MCF 10A (cell line): ENCODE data around the gene GGTLC1. TPM values are rescaled to one million over a fixed set of nuclear protein-coding genes. Genes with fewer than 3 reads are reported as not detected.

Experiments
- BruUV-seq: library from RNA; stranded (reverse); fragments of 400-500 nt; replicated peaks from 2 replicates; lab custom pipeline; 2021; lab: Mats Ljungman, UMichigan
- CTCF ChIA-PET: fragments of 300-600 bp; sonication (Branson Sonifier 250); formaldehyde crosslinking; extraction: SDS; loops from one replicate; lab custom pipeline; 2021; ENCODE audit warnings: antibody characterized with exemption, inconsistent platforms; lab: Yijun Ruan, JAX
- POLR2A ChIA-PET: fragments of 300-600, 350-650 bp; sonication (Branson Sonifier 250); formaldehyde crosslinking; extraction: SDS; loops from one replicate; lab custom pipeline; 2020; ENCODE audit warnings: antibody characterized with exemption, inconsistent platforms; lab: Yijun Ruan, JAX
- DNase-seq: peaks from one replicate; pipeline ENCODE4 v3.0.0-alpha.2; 2018; ENCODE audit not compliant: unreplicated experiment
- H3K27ac Mint-ChIP-seq: one replicate; pipeline ENCODE4 v1.8.0; 2022; ENCODE audit warnings: mild to moderate bottlenecking, low read depth, mixed read lengths; ENCODE audit not compliant: unreplicated experiment
- H3K27me3 Mint-ChIP-seq: one replicate; pipeline ENCODE4 v1.8.0; 2022; ENCODE audit warnings: mixed read lengths; ENCODE audit not compliant: insufficient read depth, unreplicated experiment
- H3K36me3 Mint-ChIP-seq: one replicate; pipeline ENCODE4 v1.8.0; 2022; ENCODE audit warnings: mild to moderate bottlenecking, moderate library complexity, mixed read lengths; ENCODE audit not compliant: insufficient read depth, unreplicated experiment
- H3K4me1 Mint-ChIP-seq: one replicate; pipeline ENCODE4 v1.8.0; 2022; ENCODE audit warnings: mixed read lengths; ENCODE audit not compliant: insufficient read depth, unreplicated experiment
- H3K4me3 Mint-ChIP-seq: one replicate; pipeline ENCODE4 v1.8.0; 2022; ENCODE audit warnings: mild to moderate bottlenecking, moderate library complexity, mixed read lengths; ENCODE audit not compliant: unreplicated experiment
- H3K9me3 Mint-ChIP-seq: one replicate; pipeline ENCODE4 v1.8.0; 2022; ENCODE audit warnings: mixed read lengths; ENCODE audit not compliant: unreplicated experiment
- intact Hi-C: fragments of 100-400 bp; cut with micrococcal nuclease; formaldehyde crosslinking; loops from 2 replicates; pipeline ENCODE4 v1.14.1; 2022
- total RNA-seq: library from RNA; stranded (reverse); gene quantifications from 2 replicates; pipeline ENCODE4 v1.2.3, GENCODE V29; 2022
- TF ChIP-seq, protein P1 (sequence below): fragments of 200-600 bp; IDR thresholded peaks from one replicate; pipeline ENCODE4 v1.8.0; 2022; ENCODE audit warnings: antibody characterized with exemption, mild to moderate bottlenecking; ENCODE audit not compliant: unreplicated experiment

GGTLC1 gene
- total RNA-seq, 1 experiment from 2014 or later: not detected

DNA sequence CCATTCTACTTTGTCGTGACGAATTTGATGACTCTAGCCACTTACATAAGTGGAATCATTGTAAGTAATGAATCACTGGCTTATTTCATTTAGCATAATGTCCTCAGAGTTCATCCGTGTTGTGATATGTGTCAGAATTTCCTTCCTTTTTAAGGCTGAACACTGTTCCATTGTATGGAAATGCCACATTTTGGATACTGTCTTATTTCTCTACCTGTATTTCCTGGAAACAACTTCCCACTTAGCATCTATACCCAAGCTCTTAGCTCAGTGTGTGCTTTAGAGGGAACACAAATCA is 28.8 kb upstream of the GGTLC1 start:
- no TSS peak for BruUV-seq
- POLR2A ChIA-PET: no interaction called here

DNA sequence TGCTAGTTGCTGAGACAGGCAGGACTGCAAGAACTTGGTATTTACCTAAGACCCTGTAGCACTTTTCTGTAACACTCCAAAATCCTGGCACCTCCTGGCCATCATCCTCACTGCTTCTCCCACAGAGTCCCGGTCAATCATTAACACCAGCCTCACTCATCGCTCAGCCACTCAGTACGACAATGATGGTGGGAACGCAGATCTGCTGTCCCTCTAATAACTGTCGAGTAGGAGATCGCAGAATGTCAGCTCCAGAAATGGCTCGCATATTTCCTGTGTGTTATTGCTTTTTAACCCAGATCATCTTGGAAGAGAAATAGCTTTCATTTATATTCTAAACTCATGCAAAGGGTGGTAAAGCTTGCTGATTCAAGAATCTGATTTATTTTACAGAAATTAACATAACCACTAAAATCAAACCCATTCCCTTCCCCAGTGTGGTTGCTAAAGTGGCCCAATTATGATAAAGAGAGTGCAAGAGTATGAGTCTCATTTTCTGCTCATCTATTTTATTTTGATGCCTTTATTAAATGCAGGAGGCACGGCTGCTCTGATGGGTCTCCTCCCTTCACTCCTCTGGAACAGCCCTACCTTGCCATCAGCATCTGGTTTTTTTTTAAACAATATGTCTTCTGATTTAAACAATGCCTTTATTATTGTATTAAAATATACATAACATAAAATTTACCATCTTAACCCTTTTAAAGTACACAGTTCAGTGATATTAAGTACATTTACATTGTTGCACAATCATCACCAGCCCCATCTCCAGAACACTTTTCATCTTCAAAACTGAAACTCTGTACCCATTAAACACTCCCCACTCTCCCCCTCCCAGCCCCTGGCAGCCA is 28.3 kb upstream of the GGTLC1 start:
- BruUV-seq: no TSS peak
- POLR2A ChIA-PET: no interaction called here
- Mint-ChIP-seq H3K9me3 (peaks cover 29% of the 10 kb centered on the region), H3K4me1 (no peaks in the 10 kb centered on the region), H3K4me3 (no peak overlapping the region), H3K27me3 (no peaks in the 10 kb centered on the region), H3K36me3 (no peaks in the 10 kb centered on the region), H3K27ac (no peak overlapping the region)
- no peak for DNase-seq
- CTCF ChIA-PET: interaction anchor here (0.6 kb wide), 1 partner anchor 752 kb away, joined by 4 read pairs; no protein-coding TSS in a partner anchor
- intact Hi-C loops: no loop called here
- TF ChIP-seq, protein P1, sequence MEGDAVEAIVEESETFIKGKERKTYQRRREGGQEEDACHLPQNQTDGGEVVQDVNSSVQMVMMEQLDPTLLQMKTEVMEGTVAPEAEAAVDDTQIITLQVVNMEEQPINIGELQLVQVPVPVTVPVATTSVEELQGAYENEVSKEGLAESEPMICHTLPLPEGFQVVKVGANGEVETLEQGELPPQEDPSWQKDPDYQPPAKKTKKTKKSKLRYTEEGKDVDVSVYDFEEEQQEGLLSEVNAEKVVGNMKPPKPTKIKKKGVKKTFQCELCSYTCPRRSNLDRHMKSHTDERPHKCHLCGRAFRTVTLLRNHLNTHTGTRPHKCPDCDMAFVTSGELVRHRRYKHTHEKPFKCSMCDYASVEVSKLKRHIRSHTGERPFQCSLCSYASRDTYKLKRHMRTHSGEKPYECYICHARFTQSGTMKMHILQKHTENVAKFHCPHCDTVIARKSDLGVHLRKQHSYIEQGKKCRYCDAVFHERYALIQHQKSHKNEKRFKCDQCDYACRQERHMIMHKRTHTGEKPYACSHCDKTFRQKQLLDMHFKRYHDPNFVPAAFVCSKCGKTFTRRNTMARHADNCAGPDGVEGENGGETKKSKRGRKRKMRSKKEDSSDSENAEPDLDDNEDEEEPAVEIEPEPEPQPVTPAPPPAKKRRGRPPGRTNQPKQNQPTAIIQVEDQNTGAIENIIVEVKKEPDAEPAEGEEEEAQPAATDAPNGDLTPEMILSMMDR: no peak

More for the DNA sequence above, 28.8 kb upstream of the GGTLC1 start:
- H3K27ac Mint-ChIP-seq: no peak overlapping the region
- no peaks in the 10 kb centered on the region for H3K36me3 Mint-ChIP-seq
- no peak overlapping the region for H3K4me3 Mint-ChIP-seq
- TF ChIP-seq, protein P1: no peak
- intact Hi-C loops: no loop called here
- peaks cover 28% of the 10 kb centered on the region for H3K9me3 Mint-ChIP-seq
- no peak for DNase-seq
- no peaks in the 10 kb centered on the region for H3K27me3 Mint-ChIP-seq
- CTCF ChIA-PET: interaction anchor here (0.6 kb wide), 1 partner anchor 753 kb away, joined by 4 read pairs; no protein-coding TSS in a partner anchor
- H3K4me1 Mint-ChIP-seq: no peaks in the 10 kb centered on the region

DNA sequence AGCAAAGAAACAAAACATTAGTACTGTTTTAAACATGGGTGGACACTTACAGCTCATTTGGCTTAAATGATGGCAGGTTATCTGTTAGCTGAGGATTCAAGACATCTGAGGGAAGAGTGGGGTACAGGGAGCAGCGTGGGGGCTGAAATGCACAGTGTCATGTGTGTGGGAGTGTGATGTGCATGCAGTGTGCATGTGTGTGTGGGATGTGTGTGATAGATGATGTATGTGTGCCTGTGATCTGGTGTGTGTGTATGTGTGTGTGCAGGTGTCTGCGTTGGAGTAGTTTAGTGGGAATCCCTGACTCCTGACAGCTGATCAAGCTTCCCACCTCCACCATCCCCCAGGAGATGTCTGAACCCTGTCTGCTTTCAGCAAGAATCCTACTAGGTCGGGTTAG is 25.4 kb upstream of the GGTLC1 start:
- TF ChIP-seq, protein P1: no peak
- Mint-ChIP-seq H3K36me3 (no peaks in the 10 kb centered on the region), H3K4me1 (no peaks in the 10 kb centered on the region), H3K27ac (no peak overlapping the region), H3K9me3 (peaks cover 39% of the 10 kb centered on the region), H3K27me3 (no peaks in the 10 kb centered on the region), H3K4me3 (no peak overlapping the region)
- POLR2A ChIA-PET: no interaction called here
- intact Hi-C loops: no loop called here
- CTCF ChIA-PET: interaction anchor here (1.9 kb wide), 1 partner anchor 16 kb away, joined by 6 read pairs; no protein-coding TSS in a partner anchor
- DNase-seq: no peak
- BruUV-seq: no TSS peak

DNA sequence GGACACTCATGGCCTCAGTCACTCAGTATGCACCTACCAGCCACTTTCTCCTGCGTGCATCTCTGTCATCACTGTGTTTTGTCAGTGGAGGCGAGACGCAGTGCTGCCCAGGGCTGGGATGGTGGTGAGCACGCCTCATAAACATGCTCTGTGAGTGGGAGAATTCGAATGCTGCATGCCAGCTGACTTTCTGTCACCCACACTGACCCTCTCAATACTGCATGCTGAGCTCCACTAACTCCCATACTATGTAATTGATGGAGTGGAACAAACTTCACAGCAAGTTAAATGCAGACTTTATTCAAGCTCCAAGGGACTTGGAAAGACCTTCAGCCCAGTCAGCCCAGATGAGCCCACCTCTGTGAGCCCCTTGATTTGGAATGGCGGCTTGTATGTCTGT is 22.7 kb upstream of the GGTLC1 start:
- DNase-seq: no peak
- no peak overlapping the region for H3K27ac Mint-ChIP-seq
- H3K36me3 Mint-ChIP-seq: no peaks in the 10 kb centered on the region
- CTCF ChIA-PET: no interaction called here
- H3K27me3 Mint-ChIP-seq: no peaks in the 10 kb centered on the region
- no TSS peak for BruUV-seq
- no peak overlapping the region for H3K4me3 Mint-ChIP-seq
- no peaks in the 10 kb centered on the region for H3K4me1 Mint-ChIP-seq
- H3K9me3 Mint-ChIP-seq: peaks cover 45% of the 10 kb centered on the region
- POLR2A ChIA-PET: interaction anchor here (0.7 kb wide), 1 partner anchor 608 kb away, joined by 3 read pairs; no protein-coding TSS in a partner anchor
- TF ChIP-seq, protein P1: no peak
- intact Hi-C loops: no loop called here
